GM21447 (cell line): Measurements from ENCODE around the gene ADARB2.

ENCODE experiments used
- ATAC-seq: cut with Tn5 transposase; IDR thresholded peaks from one replicate; pipeline ENCODE4 v1.9.1; 2021; ENCODE audit not compliant: unreplicated experiment

Gene ADARB2

GRCh38 chr10:1532636-1533035, 204.7 kb downstream of the ADARB2 start:
- ATAC-seq, result no peak

- ATAC-seq, result no peak
Observed at GRCh38 chr10:1531883-1532597, 205.3 kb downstream of the ADARB2 start.

GRCh38 chr10:1530871-1531517, 206.3 kb downstream of the ADARB2 start:
- ATAC-seq, result no peak

- ATAC-seq, result no peak
Observed at GRCh38 chr10:1529806-1530413, 207.4 kb downstream of the ADARB2 start.

- no peak for ATAC-seq
Observed at GRCh38 chr10:1527951-1528350, 209.4 kb downstream of the ADARB2 start.

- ATAC-seq, result no peak
Observed at GRCh38 chr10:1526436-1527055, 210.8 kb downstream of the ADARB2 start.

GRCh38 chr10:1525354-1526162, 211.8 kb downstream of the ADARB2 start:
- no peak for ATAC-seq

GRCh38 chr10:1524540-1524939, 212.8 kb downstream of the ADARB2 start:
- no peak for ATAC-seq

- no peak for ATAC-seq
Observed at GRCh38 chr10:1523221-1523620, 214.1 kb downstream of the ADARB2 start.

GRCh38 chr10:1522237-1522636, 215.1 kb downstream of the ADARB2 start:
- no peak for ATAC-seq

- no peak for ATAC-seq
Observed at GRCh38 chr10:1521741-1522140, 215.6 kb downstream of the ADARB2 start.

- ATAC-seq, result no peak
Observed at GRCh38 chr10:1520909-1521565, 216.3 kb downstream of the ADARB2 start.

GRCh38 chr10:1519391-1519790, 217.9 kb downstream of the ADARB2 start:
- ATAC-seq, result no peak

- ATAC-seq, result no peak
Observed at GRCh38 chr10:1517684-1518083, 219.6 kb downstream of the ADARB2 start.

GRCh38 chr10:1516492-1517165, 220.7 kb downstream of the ADARB2 start:
- no peak for ATAC-seq

- no peak for ATAC-seq
Observed at GRCh38 chr10:1515780-1516491, 221.4 kb downstream of the ADARB2 start.

- ATAC-seq, result no peak
Observed at GRCh38 chr10:1515121-1515779, 222.1 kb downstream of the ADARB2 start.

- ATAC-seq, result no peak
Observed at GRCh38 chr10:1514681-1515080, 222.6 kb downstream of the ADARB2 start.

GRCh38 chr10:1513221-1513620, 224.1 kb downstream of the ADARB2 start:
- no peak for ATAC-seq
